ENCODE measurements around the gene ITGA11.
"Not testable (repeated sequence)": the region's sequence is repeated elsewhere in the genome, so short reads cannot be mapped to it uniquely, and the experiment has no call there.

ITGA11 gene

DNA sequence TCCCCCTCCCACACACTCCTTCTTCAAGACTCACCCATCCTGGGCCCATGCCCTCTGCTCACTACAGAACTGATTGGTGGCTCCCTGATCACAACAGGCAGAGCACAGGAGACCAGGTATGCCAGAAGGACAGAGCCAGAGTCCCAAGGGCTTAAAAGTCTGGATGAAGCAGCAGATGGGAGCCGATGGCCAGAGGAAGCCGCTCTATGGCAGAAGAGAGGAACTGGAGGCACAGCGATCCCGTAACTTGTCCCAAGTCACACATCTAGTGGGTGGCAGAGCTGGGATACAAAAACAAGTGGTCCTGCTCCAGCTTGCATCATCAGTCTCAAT, 20.7 kb downstream of the ITGA11 start:
- no peak for DNase-seq (ENCODE audit: low spot score)

DNA sequence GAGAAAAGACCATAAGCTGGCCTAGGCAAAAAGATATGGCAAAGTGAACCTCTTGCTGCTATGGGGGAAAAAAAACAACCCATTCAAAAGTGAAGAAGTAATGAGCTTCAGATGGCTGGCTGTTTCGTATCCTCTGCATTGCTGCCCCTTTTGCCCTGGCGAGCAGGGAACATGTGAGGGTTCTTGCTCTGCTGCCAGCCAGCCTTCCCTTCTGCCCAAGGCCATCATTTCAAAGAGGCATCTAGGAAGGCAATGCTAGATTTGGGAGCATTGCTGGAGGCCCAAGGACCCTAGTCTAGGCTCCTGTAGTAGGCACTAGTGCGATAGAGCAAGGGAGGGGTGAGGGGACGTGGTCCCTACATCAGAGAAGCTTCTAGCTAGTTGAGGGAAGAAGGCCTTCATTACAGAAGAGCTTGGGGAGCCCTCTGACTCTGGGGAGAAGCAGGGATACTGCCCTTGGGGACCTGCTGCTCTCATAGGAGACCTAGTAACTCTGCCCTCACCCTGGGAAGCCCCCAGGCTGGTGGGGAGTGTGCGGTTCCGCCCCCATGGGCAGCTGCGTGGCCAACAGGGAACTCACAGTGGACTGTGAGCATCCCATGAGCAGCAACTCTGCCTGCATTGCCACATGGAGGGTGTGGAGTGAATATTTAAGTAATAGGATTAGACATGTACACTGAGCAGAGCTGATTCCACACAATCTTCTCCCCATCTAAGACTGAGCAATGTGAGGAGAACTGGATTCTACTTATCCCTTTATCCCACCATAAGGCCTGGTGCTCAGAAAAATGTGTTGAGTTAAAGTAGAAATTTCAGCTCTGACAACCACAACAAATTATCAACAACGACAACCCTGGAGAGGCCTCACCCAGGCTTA, 21.3 kb downstream of the ITGA11 start:
- no peak for DNase-seq (ENCODE audit: low spot score)

DNA sequence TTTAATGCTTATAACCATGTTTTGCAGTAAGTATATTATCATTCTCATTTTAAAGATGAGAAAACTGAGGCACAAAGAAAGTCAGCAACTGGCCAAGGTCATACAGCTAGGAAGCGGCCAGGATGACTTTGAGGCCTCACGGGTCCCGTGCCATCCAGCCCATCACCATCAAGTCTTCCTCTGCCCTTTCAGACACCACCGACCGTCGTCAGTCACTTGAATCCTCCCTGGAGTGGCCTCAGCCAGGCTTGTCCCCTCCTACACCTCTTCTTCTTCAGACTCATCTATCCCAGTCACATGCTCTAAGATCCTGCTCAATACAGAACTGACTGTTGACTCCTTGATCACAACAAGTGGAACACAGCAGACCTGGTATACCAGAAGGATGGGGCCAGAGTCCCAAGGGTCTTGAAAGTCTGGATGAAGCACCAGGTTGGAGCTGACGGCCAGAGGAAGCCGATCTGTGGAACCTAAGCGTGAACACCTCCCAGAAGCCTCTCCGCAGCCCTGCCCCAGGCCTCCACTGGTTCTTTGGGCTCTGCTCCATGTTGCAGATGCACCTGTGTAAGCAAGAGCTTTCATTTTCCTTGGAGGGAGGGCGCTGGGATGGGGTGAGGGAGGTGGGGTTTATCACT, 22.1 kb downstream of the ITGA11 start:
- no peak for DNase-seq (ENCODE audit: low spot score)

DNA sequence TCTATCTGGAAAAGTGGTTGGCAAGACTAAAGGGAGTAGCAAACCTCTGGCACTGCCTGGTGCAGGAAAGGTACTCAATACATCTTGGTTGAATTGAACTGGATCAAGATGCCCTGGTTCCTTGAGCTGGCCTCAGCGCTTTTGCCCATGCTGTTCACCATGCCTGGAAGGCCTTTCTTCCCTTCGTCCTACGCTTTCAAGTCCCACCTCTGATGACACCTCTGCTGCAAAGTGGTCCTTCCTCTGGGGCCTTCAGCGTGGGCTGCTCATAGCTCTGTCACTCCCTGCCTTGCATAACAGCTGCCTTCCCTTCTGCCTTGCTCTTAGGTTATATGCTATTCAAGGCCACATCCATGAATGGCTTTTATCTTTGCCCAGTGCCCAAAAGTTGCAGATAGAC, 23.0 kb downstream of the ITGA11 start:
- DNase-seq (ENCODE audit: low spot score): no peak

DNA sequence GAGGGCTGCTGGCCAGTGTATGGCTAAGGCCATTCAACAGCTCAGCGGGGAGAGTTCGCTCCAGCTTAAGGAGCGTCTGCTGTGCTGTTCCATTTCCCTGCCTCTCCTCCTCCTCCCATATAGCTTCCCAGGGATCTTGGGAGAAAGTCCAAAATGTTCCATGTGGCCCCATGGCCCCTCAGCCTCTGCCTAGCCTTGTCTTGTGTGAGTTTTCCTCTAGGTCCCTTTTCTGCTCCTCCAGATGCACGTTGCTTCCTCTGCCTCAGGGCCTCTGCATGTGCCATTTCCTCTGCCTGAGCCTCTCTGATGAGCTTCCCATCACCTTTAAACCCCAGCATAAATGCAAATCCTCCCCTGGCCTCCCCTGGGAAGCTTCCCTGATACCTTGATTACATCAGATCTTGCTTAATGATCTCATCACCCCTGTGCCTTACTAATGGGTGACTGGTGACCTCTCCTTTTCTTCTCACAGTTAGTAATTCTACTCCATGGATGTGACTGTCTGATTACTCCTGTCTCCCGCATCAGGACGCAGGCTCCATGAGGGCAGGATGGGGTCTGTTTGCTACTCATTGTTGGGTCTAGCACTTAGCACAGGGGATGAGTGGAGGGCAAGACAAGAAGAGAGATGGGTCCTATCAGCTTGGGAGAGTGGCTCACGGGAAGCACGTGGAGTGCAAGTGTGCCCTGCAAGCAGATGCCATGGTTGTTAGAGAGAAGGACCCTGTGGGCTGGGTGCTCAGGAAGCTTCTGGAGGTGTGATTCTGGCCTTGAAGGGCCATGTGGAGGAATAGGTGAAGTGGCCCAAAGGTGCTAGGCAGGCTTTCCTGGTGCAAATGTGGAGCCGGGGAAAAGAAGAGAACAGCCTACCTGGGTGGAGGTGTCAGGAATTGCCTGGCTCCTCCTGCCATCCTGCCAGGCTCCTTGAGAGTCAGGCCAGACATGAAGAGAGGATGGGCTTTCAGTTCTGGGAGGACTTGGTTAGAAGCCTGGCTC, 23.8 kb downstream of the ITGA11 start:
- no peak for DNase-seq (ENCODE audit: low spot score)

DNA sequence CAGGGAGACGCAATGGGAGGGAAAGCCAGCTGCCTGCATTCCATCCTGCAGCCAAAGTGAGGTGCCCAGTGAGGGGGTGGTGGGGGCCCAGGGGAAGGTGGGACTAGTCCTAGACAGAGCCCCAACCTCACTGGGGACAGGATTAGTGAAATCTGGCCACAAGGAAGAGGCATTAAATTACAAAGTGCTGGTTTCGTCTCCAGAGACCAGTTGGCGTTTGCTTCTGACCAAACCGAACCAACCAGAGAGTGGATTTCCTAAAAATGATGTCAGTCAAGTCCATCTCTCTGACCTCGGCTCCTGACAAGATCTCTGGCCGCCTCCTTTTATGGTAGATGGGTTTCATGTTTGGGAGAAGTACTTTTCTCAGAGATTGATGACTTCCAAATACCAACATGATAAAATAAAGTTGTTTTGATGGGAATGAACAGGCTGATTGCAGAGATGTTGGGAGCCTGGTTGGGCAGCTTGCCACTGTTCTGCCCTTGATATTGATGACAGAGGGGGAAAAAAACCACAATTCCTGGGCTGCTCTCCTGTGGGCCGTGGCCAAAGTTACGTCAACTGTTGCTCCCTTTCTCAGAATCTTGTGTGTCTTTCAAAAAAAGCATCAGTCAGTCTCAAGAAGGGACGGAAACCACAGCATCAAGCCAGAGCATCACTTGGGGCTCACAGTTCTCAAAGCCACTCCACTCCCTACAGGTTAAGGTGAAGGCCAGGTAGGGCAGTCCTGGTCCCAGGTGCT, 24.6 kb downstream of the ITGA11 start:
- DNase-seq (ENCODE audit: low spot score): no peak

DNA sequence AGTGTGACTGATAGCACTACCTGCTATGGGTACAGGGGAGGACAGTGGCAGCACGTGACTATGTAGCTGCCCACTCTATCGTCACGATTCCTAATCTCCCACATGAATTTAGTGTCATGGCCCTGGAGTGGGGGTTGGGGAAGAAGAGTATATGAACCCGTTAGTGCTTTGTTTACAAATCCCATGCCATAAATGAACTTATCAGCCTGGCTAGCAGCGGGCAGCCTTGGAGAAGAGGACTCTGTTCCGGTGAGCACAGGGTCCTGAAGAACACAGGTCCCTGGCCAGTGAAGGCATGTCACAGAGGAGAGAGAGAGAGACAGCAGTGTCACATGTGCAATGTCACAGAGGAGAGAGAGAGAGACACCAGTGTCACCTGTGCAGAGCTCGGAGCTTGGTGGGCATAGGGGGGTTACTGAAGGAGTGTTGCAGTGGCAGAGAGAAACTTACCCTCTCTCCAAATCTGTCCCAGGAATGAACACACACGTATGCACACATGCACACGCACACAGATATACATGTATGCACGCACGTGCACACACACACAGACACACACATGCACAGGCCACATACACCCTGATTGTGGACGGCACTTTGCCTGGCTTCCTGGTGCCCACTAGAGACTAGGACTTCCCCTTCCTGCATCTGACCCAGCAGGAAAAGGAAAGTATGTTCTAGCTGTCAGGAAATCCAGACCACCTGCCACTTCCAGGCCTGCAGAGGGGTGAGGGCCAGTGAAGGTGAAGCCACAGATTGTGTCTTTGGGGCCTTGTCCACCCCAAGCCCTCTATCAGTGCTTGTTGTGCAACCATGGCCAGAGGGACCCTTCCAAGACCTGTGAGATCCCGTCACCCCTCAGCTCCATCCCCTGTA, 26.3 kb downstream of the ITGA11 start:
- DNase-seq (ENCODE audit: low spot score): no peak

DNA sequence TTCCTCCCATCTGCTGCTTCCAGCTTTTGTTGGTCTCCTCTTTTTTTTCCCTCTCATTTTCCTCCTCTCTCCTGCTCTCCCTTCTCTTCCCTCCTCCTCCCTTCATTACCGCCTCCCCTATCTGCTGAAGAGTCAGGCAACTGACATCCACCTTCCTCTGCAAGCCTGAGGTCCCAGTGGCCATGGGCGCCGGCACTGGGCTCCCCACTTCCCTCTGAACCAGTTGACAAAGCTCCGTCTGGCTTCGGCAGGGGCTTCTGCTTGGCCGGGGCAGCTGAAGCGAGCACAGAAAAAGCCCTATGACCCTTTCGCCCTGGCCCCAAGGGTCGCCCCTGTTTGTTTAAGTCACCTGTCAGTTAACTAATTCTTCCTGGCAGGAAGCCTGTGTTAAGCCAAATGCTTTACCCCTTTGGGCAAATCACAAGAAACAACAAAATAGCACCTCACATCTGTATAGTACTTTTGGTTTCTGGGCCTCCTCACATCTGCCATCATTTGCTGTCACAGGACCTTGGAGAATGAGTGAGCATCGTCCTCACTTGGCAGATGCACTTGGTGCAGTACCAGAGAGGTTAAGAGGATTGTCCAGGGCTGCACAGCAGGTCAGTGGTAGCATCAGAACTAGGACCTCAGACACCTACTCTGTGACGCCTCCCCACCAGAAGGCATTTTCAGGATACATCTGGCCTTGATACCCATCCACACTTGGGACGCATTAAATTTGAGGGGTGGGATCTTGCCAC, 27.7 kb downstream of the ITGA11 start:
- no peak for DNase-seq (ENCODE audit: low spot score)

DNA sequence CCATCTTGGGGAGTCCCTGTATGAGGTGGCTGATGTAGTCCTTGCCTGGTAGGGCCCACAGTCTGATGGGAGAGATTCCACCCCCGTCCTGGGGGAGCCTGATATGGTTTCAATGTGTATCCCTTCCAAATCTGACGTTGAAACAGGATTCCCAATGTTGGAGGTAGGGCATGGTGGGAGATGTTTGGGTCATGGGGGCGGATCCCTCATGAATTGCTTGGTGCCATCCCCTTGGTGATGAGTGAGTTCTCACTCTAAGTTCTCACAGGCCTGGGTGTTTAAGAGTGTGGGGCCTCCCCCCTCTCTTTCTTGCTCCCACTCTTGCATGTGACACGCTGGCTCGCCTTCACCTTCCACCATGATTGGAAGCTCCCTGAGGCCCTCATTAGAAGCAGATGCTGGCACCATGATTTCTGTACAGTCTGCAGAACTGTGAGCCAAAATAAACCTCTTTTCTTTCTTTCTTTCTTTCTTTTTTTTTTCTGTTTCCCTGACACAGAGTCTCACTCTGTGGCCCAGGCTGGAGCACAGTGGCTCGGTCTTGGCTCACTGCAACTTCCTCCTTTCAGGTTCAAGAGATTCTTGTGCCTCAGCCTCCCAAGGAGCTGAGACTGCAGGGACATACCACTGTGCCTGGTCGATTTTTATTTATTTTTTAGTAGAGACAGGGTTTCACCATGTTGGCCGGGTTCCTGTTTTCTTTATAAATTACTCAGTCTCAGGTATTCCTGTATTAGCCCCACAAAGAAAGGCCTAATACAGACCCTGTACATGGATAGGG, 28.6 kb downstream of the ITGA11 start:
- no peak for DNase-seq (ENCODE audit: low spot score)

DNA sequence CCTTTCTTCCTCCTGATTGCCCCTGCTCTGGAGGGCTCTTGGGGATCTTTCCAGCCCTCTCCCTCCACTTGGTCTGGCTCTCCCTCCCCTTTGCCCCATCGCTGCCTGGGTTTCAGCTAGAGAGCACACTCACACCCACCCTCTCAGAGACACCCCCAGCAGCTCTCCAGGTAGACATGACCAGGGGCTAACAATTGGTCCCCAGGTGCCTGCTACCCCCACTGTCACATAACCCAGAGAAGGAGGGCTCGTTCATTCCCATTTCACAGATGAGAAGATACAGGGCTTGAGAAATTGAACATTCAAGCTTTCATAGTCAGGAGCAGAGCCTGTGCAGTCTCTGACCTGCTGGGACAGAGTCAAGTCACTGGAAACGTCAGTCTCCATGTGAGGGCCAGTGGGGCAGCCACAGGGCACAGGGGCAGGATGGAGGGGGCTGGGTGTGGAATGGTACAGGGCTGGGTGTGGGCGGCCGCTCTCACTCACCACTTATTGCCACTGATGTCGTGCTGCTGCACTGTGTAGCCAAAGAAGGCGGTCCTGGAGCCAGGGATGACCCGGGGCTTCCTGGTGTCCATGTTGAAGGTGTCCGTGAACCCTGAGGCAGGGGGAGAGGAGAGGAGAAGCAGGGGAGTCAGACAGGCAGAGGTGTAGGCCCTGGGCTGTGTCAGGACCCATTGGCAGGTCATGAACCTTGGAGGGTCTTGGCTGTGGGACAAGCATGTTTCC, 29.4 kb downstream of the ITGA11 start:
- DNase-seq (ENCODE audit: low spot score): no peak

DNA sequence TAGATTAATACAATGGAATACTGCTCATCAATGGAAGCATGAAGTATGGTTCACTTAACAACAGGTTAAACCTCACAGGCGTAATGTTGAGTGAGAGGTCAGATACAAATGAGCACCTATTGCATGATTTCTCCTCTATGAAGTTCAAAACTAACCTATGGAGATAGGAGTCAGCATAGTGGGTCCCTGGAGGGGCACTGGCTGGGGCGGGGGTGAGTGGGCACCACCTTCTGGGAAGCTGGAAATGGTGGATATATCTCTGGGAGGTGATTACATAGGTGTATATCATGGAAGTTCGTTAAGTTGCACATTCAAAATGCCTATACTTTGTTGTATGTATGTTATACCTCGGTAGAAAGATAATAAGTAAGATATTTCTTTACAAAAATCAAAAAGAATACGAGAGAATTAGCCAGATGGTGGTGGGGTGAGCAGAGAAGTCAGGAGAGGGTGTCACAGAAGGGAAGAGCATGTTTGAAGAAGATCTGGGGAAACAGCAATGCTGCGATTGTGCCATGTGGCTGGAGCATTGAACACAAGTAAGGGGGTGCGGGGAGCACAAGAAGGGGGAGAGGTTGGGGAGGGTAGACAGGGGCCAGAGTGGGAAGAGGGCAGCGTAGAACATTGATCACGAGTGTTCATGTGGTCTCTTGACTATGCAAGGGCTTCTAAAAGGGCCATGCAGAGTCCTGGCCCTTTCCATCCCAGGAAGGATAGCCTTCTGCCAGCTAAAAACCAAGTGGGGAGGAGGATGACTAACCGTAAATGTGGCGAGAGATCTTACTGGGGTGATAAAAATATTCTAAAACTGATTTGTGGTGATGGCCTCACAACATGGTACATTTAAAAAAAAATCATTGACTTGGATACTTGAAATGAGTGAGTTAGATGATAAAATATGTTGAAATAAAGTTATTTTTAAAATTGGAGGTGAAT, 30.2 kb downstream of the ITGA11 start:
- no peak for DNase-seq (ENCODE audit: low spot score)

DNA sequence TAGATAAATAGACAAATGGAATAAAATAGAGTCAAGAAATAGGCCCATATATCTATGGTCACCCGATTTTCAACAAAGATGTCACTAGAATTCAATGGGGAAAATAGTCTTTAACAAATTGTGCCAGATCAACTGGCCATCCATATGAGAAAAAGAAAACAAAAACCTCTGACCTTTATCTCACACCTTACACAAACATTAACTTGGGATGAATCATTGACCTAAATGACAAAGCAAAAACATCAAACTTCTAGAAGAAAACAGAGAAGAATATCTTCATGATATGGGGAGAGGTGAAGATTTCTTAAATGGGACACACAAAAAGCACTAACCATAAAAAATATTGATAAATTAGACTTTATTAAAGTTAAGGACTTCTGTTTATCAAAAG, 31.9 kb downstream of the ITGA11 start:
- DNase-seq (ENCODE audit: low spot score): no peak

DNA sequence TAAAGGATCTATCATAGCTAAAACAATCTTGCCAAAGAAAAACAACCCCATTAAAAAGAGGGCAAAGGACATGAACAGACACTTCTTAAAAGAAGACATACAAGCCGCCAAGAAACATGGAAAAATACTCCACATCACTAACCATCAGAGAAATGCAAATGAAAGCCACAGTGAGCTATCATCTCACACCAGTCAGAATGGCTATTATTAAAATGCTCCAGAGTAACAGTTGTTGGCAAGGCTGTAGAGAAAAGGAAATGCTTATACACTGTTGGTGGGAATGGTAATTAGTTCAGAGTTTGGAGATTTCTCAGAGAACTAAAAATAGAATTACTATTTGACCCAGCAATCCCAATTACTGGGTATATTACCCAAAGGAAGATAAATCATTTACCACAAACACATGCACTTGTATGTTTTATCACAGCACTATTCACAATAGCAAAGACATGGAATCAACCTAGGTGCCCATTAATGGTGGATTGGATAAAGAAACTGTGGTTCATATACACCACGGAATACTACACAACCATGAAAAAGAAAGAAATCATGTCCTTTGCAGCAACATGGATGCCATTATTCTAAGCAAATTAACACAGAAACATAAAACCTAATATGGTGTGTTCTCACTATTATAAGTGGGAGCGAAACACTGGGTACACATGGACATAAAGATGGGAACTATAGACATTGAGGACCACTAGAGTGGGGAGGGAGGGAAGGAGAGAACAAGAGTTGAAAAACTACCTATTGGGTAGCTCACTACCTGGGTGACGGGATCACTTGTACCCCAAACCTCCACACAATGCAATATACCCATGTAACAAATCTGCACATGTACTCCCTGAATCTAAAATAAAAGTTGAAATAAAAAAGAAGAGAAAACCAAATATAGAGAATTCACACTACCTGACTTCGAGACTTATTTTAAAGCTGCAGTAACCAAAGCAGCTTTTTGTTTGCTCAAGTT, 32.6 kb downstream of the ITGA11 start:
- DNase-seq (ENCODE audit: low spot score): no peak

DNA sequence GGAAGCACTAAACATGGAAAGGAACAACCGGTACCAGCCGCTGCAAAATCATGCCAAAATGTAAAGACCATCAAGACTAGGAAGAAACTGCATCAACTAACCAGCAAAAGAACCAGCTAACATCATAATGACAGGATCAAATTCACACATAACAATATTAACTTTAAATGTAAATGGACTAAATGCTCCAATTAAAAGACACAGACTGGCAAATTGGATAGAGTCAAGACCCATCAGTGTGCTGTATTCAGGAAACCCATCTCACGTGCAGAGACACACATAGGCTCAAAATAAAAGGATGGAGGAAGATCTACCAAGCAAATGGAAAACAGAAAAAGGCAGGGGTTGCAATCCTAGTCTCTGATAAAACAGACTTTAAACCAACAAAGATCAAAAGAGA, 34.0 kb downstream of the ITGA11 start:
- not testable (repeated sequence) for DNase-seq (ENCODE audit: low spot score)

DNA sequence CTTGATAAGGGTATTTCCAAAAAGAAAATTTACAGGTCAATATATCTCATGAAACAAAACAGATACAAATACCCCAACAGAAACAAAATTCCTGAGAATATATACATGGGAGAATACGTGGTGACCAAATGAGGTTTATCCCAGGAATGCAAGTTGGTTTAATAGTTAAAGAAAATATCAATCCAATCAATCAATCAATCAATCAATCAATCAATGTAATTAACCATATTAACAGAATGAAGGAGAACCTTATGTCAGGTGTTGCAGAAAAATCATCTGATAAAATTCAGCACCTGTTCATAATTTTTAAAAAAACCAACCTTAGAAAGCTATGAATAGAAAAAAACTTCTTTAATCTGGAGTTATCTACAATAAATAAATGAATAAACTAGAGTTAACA, 35.9 kb downstream of the ITGA11 start:
- DNase-seq (ENCODE audit: low spot score): no peak

DNA sequence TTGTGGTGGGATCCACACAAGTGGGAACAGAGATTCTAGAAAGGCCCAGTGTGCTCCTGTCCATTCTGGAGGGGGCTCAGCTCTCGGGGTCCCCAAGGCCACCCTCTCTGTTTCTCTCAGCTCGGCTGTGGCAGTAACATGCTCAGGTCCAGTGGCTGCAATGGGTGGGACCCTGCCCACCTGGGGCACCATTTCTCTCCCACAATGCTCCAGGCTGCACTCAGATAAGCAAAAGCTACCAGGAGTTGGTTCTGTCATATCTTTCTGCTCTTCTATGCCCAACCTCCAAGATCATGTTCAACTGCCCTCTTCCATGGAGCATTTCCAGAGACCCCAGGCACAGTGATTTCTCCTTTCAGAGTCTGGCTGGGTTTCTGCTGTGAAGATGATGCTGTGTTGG, 40.8 kb downstream of the ITGA11 start:
- DNase-seq (ENCODE audit: low spot score): no peak
